ENCODE data around the gene PPM1M. TPM values are rescaled to one million over a fixed set of nuclear protein-coding genes. Genes with fewer than 3 reads are reported as not detected.

Gene PPM1M
- total RNA-seq, 1 donor from 2014 or later: 44.6 TPM

- Mint-ChIP-seq H3K27me3 (no peaks in the 10 kb centered on the region), H3K27ac (no peak overlapping the region), H3K9me3 (no peaks in the 10 kb centered on the region), H3K36me3 (ENCODE audit: low read depth) (peaks cover 61% of the 10 kb centered on the region), H3K4me1 (peaks cover 53% of the 10 kb centered on the region), H3K4me3 (no peak overlapping the region)
- ATAC-seq (ENCODE audit: low read depth) (no peak), DNase-seq (no peak)
- ChIA-PET POLR2A (interaction anchor here (1.5 to 3.0 kb wide), 4 partner anchors 10 to 47 kb away, joined by 6 to 31 read pairs (median 7); partner anchors contain the start of genes PPM1M and WDR82), CTCF (interaction anchor here (0.9 to 3.8 kb wide), 8 partner anchors 9 to 218 kb away, joined by 3 to 53 read pairs (median 9); partner anchors contain the start of genes GLYCTK and WDR82)
- no peak for TF ChIP-seq CTCF (IDR thresholded peaks at IDR 0.05)
- intact Hi-C loops (cut with micrococcal nuclease): no loop called here
These were observed 15.1 kb upstream of the PPM1M start for GRCh38 chr3:52230461-52230860.

- DNase-seq: no peak
- no peak overlapping the region for H3K4me3 Mint-ChIP-seq
These were observed 14.6 kb upstream of the PPM1M start for GRCh38 chr3:52230889-52231499.

GRCh38 chr3:52231502-52232278 is 13.9 kb upstream of the PPM1M start:
- Mint-ChIP-seq H3K36me3 (ENCODE audit: low read depth) (peaks cover 65% of the 10 kb centered on the region), H3K9me3 (no peaks in the 10 kb centered on the region), H3K27me3 (no peaks in the 10 kb centered on the region), H3K4me1 (peaks cover 50% of the 10 kb centered on the region), H3K4me3 (no peak overlapping the region), H3K27ac (no peak overlapping the region)
- peak; percentile 90 for ATAC-seq (ENCODE audit: low read depth)
- DNase-seq: peak; percentile 89
- ChIA-PET POLR2A (interaction anchor here (0.7 to 3.0 kb wide), 9 partner anchors 9 to 57 kb away, joined by 3 to 31 read pairs (median 8); partner anchors contain the start of genes GLYCTK, PPM1M and WDR82), CTCF (interaction anchor here (0.7 to 3.8 kb wide), 19 partner anchors 10 to 179 kb away, joined by 3 to 53 read pairs (median 5); partner anchors contain the start of genes GLYCTK, PPM1M and WDR82)
- TF ChIP-seq CTCF (IDR thresholded peaks at IDR 0.05): peak; percentile 41
- intact Hi-C loops (cut with micrococcal nuclease): loop anchor here (1.0 kb wide), 5 partner anchors 8 to 108 kb away; partner anchors contain the start of genes TWF2 and WDR82

More at GRCh38 chr3:52230889-52231499, 14.6 kb upstream of the PPM1M start:
- Mint-ChIP-seq H3K9me3 (no peaks in the 10 kb centered on the region), H3K36me3 (ENCODE audit: low read depth) (peaks cover 63% of the 10 kb centered on the region), H3K27ac (no peak overlapping the region), H3K27me3 (no peaks in the 10 kb centered on the region), H3K4me1 (peaks cover 50% of the 10 kb centered on the region)
- TF ChIP-seq CTCF (IDR thresholded peaks at IDR 0.05): no peak
- intact Hi-C loops (cut with micrococcal nuclease): loop anchor here (1.0 kb wide), 5 partner anchors 8 to 108 kb away; partner anchors contain the start of genes TWF2 and WDR82
- CTCF ChIA-PET: interaction anchor here (0.7 to 3.8 kb wide), 17 partner anchors 10 to 217 kb away, joined by 3 to 53 read pairs (median 4); partner anchors contain the start of genes GLYCTK and WDR82
- no peak for ATAC-seq (ENCODE audit: low read depth)
- POLR2A ChIA-PET: interaction anchor here (0.7 to 3.0 kb wide), 9 partner anchors 8 to 57 kb away, joined by 3 to 31 read pairs (median 8); partner anchors contain the start of genes GLYCTK, PPM1M and WDR82

- DNase-seq (no peak), ATAC-seq (ENCODE audit: low read depth) (no peak)
- intact Hi-C loops (cut with micrococcal nuclease): no loop called here
- ChIA-PET POLR2A (interaction anchor here (1.4 to 3.0 kb wide), 5 partner anchors 8 to 56 kb away, joined by 4 to 31 read pairs (median 18); partner anchors contain the start of genes GLYCTK and WDR82), CTCF (interaction anchor here (1.1 to 3.8 kb wide), 14 partner anchors 11 to 107 kb away, joined by 3 to 53 read pairs (median 7); partner anchors contain the start of genes GLYCTK, PPM1M and WDR82)
- TF ChIP-seq CTCF (IDR thresholded peaks at IDR 0.05): no peak
- peaks cover 64% of the 10 kb centered on the region for H3K36me3 Mint-ChIP-seq (ENCODE audit: low read depth)
- H3K4me3 Mint-ChIP-seq: no peak overlapping the region
- no peaks in the 10 kb centered on the region for H3K27me3 Mint-ChIP-seq
- peaks cover 50% of the 10 kb centered on the region for H3K4me1 Mint-ChIP-seq
- H3K9me3 Mint-ChIP-seq: no peaks in the 10 kb centered on the region
- no peak overlapping the region for H3K27ac Mint-ChIP-seq
These were observed 13.1 kb upstream of the PPM1M start for GRCh38 chr3:52232279-52233107.

Measured in activated B cell treated with CpG ODN at 0.5 μM for 24 hours (primary cell).